Measurements from ENCODE around the gene AADACL4.

The AADACL4 gene

GRCh38 chr1:12596007-12596821, 47.7 kb upstream of the AADACL4 start:
- Histone ChIP-seq H3K27ac (ENCODE audit: poor library complexity, severe bottlenecking) (peak overlapping the region; percentile 71), H3K9me3 (ENCODE audit: severe bottlenecking) (no peaks in the 10 kb centered on the region), H3K27me3 (ENCODE audit: insufficient read depth, poor library complexity, severe bottlenecking) (no peaks in the 10 kb centered on the region), H3K4me3 (ENCODE audit: severe bottlenecking) (peak overlapping the region; percentile 13), H3K36me3 (ENCODE audit: low read depth) (no peaks in the 10 kb centered on the region; the same call in 1 of the 2 replicates), H3K4me1 (ENCODE audit: insufficient read depth, poor library complexity, severe bottlenecking) (peaks cover 30% of the 10 kb centered on the region)
- no peak for TF ChIP-seq CTCF (IDR thresholded peaks at IDR 0.05; ENCODE audit: poor library complexity, severe bottlenecking)
- ATAC-seq (ENCODE audit: low read depth): peak; percentile 75
- DNase-seq (ENCODE audit: low spot score): peak; percentile 88

DNA sequence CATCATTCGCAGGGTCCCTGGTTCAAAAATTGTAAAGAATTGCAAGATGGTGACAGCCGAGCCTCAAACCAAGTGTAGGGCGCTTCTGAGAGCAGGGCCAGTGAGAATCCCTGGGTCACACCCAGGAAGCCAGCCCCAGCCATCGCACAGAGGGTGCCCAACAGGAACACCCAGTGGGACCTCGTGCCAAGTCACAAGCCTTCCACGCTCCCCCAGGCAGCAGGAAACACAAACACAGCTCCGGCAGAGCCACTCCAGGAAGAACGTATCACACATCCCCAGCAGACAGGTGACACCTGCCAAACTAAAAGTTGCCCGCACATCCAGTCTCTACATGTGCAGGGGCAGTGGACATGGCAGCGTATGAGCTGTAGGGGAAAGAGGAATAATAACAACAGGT, 46.1 kb upstream of the AADACL4 start:
- no peak for DNase-seq (ENCODE audit: low spot score)
- Histone ChIP-seq H3K4me1 (ENCODE audit: insufficient read depth, poor library complexity, severe bottlenecking) (peaks cover 46% of the 10 kb centered on the region), H3K36me3 (ENCODE audit: low read depth) (no peaks in the 10 kb centered on the region), H3K27ac (ENCODE audit: poor library complexity, severe bottlenecking) (no peak overlapping the region), H3K4me3 (ENCODE audit: severe bottlenecking) (no peak overlapping the region), H3K9me3 (ENCODE audit: severe bottlenecking) (no peaks in the 10 kb centered on the region), H3K27me3 (ENCODE audit: insufficient read depth, poor library complexity, severe bottlenecking) (no peaks in the 10 kb centered on the region)
- no peak for TF ChIP-seq CTCF (IDR thresholded peaks at IDR 0.05; ENCODE audit: poor library complexity, severe bottlenecking)
- no peak for ATAC-seq (ENCODE audit: low read depth)

DNA sequence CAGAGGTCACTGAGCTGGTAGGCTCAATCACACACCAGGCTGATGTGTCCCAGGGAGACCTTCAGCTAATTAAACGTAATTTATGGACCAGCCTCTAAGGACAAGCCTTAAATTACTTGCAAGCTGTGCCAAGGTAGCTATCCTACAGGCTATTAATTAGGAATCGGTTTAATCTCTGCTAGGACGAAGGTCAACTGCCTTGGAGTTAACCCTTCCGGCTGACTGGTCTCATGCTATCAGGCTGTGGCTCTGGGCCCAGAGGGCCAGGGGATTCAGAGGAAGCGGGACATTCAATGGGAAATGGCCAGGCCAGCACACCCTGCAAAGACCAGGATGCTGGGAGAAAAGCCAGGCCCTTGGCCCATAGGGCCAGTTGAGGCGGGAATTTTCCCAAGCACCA, 44.9 kb upstream of the AADACL4 start:
- no peaks in the 10 kb centered on the region for H3K36me3 ChIP-seq (ENCODE audit: low read depth)
- ATAC-seq (ENCODE audit: low read depth) (no peak), DNase-seq (ENCODE audit: low spot score) (no peak)
- H3K4me3 ChIP-seq (ENCODE audit: severe bottlenecking): no peak overlapping the region
- H3K9me3 ChIP-seq (ENCODE audit: severe bottlenecking): no peaks in the 10 kb centered on the region
- H3K27ac ChIP-seq (ENCODE audit: poor library complexity, severe bottlenecking): no peak overlapping the region
- no peaks in the 10 kb centered on the region for H3K27me3 ChIP-seq (ENCODE audit: insufficient read depth, poor library complexity, severe bottlenecking)
- no peak for TF ChIP-seq CTCF (IDR thresholded peaks at IDR 0.05; ENCODE audit: poor library complexity, severe bottlenecking)
- H3K4me1 ChIP-seq (ENCODE audit: insufficient read depth, poor library complexity, severe bottlenecking): peaks cover 48% of the 10 kb centered on the region

DNA sequence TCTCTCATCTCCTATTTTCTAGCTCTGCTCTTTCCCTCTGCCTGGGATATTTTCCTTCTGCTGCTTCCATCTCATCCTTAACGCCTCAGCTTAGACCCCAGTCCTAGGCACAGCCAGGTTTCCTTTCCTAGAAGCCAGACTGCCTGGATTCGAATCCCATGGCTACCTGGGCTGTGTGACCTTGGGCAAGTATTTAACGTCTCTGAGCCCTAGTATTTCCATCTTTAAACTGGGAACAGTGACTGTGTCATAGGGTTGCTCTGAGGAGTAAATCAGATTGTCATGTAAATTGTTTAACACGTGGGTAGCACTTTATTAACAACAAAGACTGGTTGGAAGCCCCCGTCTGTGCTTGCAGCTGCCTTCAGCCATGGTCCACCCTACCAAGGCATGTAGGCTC, 44.2 kb upstream of the AADACL4 start:
- no peak overlapping the region for H3K27ac ChIP-seq (ENCODE audit: poor library complexity, severe bottlenecking)
- ATAC-seq (ENCODE audit: low read depth) (no peak), DNase-seq (ENCODE audit: low spot score) (no peak)
- no peaks in the 10 kb centered on the region for H3K36me3 ChIP-seq (ENCODE audit: low read depth)
- peaks cover 46% of the 10 kb centered on the region for H3K4me1 ChIP-seq (ENCODE audit: insufficient read depth, poor library complexity, severe bottlenecking)
- no peak for TF ChIP-seq CTCF (IDR thresholded peaks at IDR 0.05; ENCODE audit: poor library complexity, severe bottlenecking)
- no peak overlapping the region for H3K4me3 ChIP-seq (ENCODE audit: severe bottlenecking)
- H3K27me3 ChIP-seq (ENCODE audit: insufficient read depth, poor library complexity, severe bottlenecking): no peaks in the 10 kb centered on the region
- no peaks in the 10 kb centered on the region for H3K9me3 ChIP-seq (ENCODE audit: severe bottlenecking)

GRCh38 chr1:12600335-12600734, 43.5 kb upstream of the AADACL4 start:
- ATAC-seq (ENCODE audit: low read depth): no peak
- no peak for DNase-seq (ENCODE audit: low spot score)
- H3K27me3 ChIP-seq (ENCODE audit: insufficient read depth, poor library complexity, severe bottlenecking): no peaks in the 10 kb centered on the region
- H3K27ac ChIP-seq (ENCODE audit: poor library complexity, severe bottlenecking): no peak overlapping the region
- peaks cover 46% of the 10 kb centered on the region for H3K4me1 ChIP-seq (ENCODE audit: insufficient read depth, poor library complexity, severe bottlenecking)
- no peaks in the 10 kb centered on the region for H3K36me3 ChIP-seq (ENCODE audit: low read depth)
- H3K9me3 ChIP-seq (ENCODE audit: severe bottlenecking): no peaks in the 10 kb centered on the region
- no peak overlapping the region for H3K4me3 ChIP-seq (ENCODE audit: severe bottlenecking)
- TF ChIP-seq CTCF (IDR thresholded peaks at IDR 0.05; ENCODE audit: poor library complexity, severe bottlenecking): no peak

Data from RWPE2 (cell line).